Upper lobe of left lung (tissue), 4 donors: ENCODE results near the gene POTEF.
"Not testable (repeated sequence)": the region's sequence is repeated elsewhere in the genome, so short reads cannot be mapped to it uniquely, and the experiment has no call there.

Experiments used
- EP300 ChIP-seq, 4 donors: sonication (generic); formaldehyde crosslinking; IDR thresholded peaks; one replicate each; pipeline ENCODE4 v1.5.1; 2017; ENCODE audit warnings: antibody characterized with exemption in 4 of 4, control low read depth in 2 of 4
- POLR2A ChIP-seq, 4 donors: fragments of 450-650 bp; IDR thresholded peaks; one replicate each; pipeline ENCODE4 v1.5.1; 2016 to 2017; ENCODE audit warnings: antibody characterized with exemption in 4 of 4, mild to moderate bottlenecking in 2 of 4
- POLR2AphosphoS5 ChIP-seq, 2 donors: sonication (generic); formaldehyde crosslinking; IDR thresholded peaks; one replicate each; pipeline ENCODE4 v1.5.1; 2017; ENCODE audit warnings: antibody characterized with exemption in 2 of 2
- TF ChIP-seq, protein P1 (sequence below), 6 experiments: fragments of 450-650 bp in 4 of 6; fragments of 200-600 bp in 2 of 6; sonication (generic) in 2 of 6; IDR thresholded peaks; one replicate each; pipeline ENCODE4 v1.5.1; 2016 to 2019; ENCODE audit warnings: antibody characterized with exemption in 6 of 6

DNA sequence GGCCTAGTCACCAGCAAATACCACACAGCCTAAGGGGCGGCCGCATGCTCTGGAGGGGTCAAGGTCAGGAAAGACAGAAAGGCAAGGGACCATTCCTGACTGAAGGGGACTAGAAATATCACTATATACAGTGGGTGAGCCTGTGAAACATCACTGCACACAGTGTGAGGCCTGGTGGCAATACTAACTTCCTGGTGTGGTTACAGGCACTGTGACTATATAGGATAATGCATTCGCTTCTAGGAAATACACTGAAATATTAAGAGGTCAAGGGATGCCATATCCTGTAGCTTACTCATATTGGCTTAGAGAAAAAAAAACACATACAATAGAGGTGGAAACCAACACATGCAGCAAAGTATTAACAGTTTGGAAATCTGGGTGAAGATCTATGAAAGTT, 40.1 kb upstream of the POTEF start:
- TF ChIP-seq EP300, POLR2AphosphoS5, POLR2A (IDR thresholded peaks at IDR 0.05): not testable (repeated sequence)
- TF ChIP-seq, protein P1, sequence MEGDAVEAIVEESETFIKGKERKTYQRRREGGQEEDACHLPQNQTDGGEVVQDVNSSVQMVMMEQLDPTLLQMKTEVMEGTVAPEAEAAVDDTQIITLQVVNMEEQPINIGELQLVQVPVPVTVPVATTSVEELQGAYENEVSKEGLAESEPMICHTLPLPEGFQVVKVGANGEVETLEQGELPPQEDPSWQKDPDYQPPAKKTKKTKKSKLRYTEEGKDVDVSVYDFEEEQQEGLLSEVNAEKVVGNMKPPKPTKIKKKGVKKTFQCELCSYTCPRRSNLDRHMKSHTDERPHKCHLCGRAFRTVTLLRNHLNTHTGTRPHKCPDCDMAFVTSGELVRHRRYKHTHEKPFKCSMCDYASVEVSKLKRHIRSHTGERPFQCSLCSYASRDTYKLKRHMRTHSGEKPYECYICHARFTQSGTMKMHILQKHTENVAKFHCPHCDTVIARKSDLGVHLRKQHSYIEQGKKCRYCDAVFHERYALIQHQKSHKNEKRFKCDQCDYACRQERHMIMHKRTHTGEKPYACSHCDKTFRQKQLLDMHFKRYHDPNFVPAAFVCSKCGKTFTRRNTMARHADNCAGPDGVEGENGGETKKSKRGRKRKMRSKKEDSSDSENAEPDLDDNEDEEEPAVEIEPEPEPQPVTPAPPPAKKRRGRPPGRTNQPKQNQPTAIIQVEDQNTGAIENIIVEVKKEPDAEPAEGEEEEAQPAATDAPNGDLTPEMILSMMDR (IDR thresholded peaks at IDR 0.05), result not testable (repeated sequence)
